Loucy (cell line): ENCODE data around the gene LPAR3.

Experiments
- CTCF ChIP-seq: fragments of 200-600 bp; sonication (generic); conservative IDR thresholded peaks from 2 replicates; pipeline ENCODE4 v1.5.1; 2014; ENCODE audit warnings: mild to moderate bottlenecking, antibody characterized with exemption, low read length
- EZH2phosphoT487 ChIP-seq: fragments of 200-600 bp; IDR thresholded peaks from 2 replicates; pipeline ENCODE4 v1.6.1; 2018; ENCODE audit warnings: antibody characterized with exemption, mild to moderate bottlenecking, moderate library complexity, borderline replicate concordance

GRCh38 chr1:84884671-84885389 lies 8.2 kb downstream of the LPAR3 start:
- no peak for TF ChIP-seq CTCF
- no peak for TF ChIP-seq EZH2phosphoT487
